Caco-2 (cell line): Measurements from ENCODE around the gene SH3D19. TPM values are rescaled to one million over a fixed set of nuclear protein-coding genes. Genes with fewer than 3 reads are reported as not detected.

ENCODE experiments used
- BruUV-seq: library from RNA; stranded (reverse); fragments of 400-500 nt; replicated peaks from 2 replicates; lab custom pipeline; 2021; lab: Mats Ljungman, UMichigan
- CTCF ChIA-PET: fragments of 300-600 bp; sonication (Branson Sonifier 250); formaldehyde crosslinking; loops from one replicate; lab custom pipeline; 2022; ENCODE audit warnings: antibody characterized with exemption; lab: Charles Lee
- POLR2A ChIA-PET: fragments of 300-600 bp; sonication (Branson Sonifier 250); formaldehyde crosslinking; loops from one replicate; lab custom pipeline; 2022; ENCODE audit warnings: antibody characterized with exemption; lab: Charles Lee
- DNase-seq, 2 experiments: peaks; one replicate each; pipeline versions ENCODE4 v3.0.0 to v3.0.0-alpha.2; 2020 to 2022
- H3K27me3 ChIP-seq: replicated peaks from 2 replicates; pipeline ENCODE4 v1.6.0; 2011; ENCODE audit warnings: low read length; ENCODE audit not compliant: control insufficient read depth, insufficient read depth
- H3K36me3 ChIP-seq: 2 replicates; pipeline ENCODE4 v1.5.1; 2011; ENCODE audit warnings: low read length; ENCODE audit not compliant: control insufficient read depth, insufficient read depth
- H3K4me1 ChIP-seq: fragments of 250-450 bp; sonication (Bioruptor Pico); 2 replicates; pipeline ENCODE4 v1.5.1; 2020; ENCODE audit warnings: mild to moderate bottlenecking
- H3K4me3 ChIP-seq: 2 replicates; pipeline ENCODE4 v1.5.1; 2011; ENCODE audit warnings: low read depth, mild to moderate bottlenecking, control low read depth, low read length
- H3K9me3 ChIP-seq: fragments of 250-450 bp; sonication (Bioruptor Pico); 2 replicates; pipeline ENCODE4 v1.5.1; 2020; ENCODE audit warnings: mild to moderate bottlenecking, moderate library complexity
- H3K27ac Mint-ChIP-seq: one replicate; pipeline ENCODE4 v1.8.0; 2022; ENCODE audit warnings: mixed read lengths; ENCODE audit not compliant: unreplicated experiment
- H3K27me3 Mint-ChIP-seq: one replicate; pipeline ENCODE4 v1.8.0; 2022; ENCODE audit warnings: mixed read lengths; ENCODE audit not compliant: insufficient read depth, unreplicated experiment
- H3K36me3 Mint-ChIP-seq: one replicate; pipeline ENCODE4 v1.8.0; 2022; ENCODE audit warnings: mild to moderate bottlenecking, mixed read lengths; ENCODE audit not compliant: insufficient read depth, unreplicated experiment
- H3K4me1 Mint-ChIP-seq: one replicate; pipeline ENCODE4 v1.8.0; 2022; ENCODE audit warnings: low read depth, mixed read lengths; ENCODE audit not compliant: unreplicated experiment
- H3K4me3 Mint-ChIP-seq: one replicate; pipeline ENCODE4 v1.8.0; 2022; ENCODE audit warnings: mild to moderate bottlenecking, moderate library complexity, mixed read lengths; ENCODE audit not compliant: unreplicated experiment
- H3K9me3 Mint-ChIP-seq: one replicate; pipeline ENCODE4 v1.8.0; 2022; ENCODE audit warnings: mixed read lengths; ENCODE audit not compliant: unreplicated experiment
- CTCF ChIP-seq, 2 experiments: fragments of 200-600 bp in 1 of 2; IDR thresholded peaks; 1 replicate in 1 of 2; 2 replicates in 1 of 2; pipeline versions ENCODE4 v1.5.1 to v1.8.0; 2011 to 2022; ENCODE audit warnings: antibody characterized with exemption in 1 of 2, control low read depth in 1 of 2, inconsistent platforms in 1 of 2, low read depth in 1 of 2, low read length in 1 of 2, mild to moderate bottlenecking in 1 of 2, moderate library complexity in 1 of 2; ENCODE audit not compliant: insufficient read depth in 1 of 2, severe bottlenecking in 1 of 2, unreplicated experiment in 1 of 2
- intact Hi-C: fragments of 100-400 bp; cut with micrococcal nuclease; formaldehyde crosslinking; loops from one replicate; pipeline ENCODE4 v1.10.0; 2022; ENCODE audit not compliant: unreplicated experiment
- total RNA-seq: library from RNA; stranded (reverse); gene quantifications from 2 replicates; pipeline ENCODE4 v1.2.3, GENCODE V29; 2022

Gene SH3D19
- total RNA-seq, 1 experiment from 2014 or later = 57.8 TPM

DNA sequence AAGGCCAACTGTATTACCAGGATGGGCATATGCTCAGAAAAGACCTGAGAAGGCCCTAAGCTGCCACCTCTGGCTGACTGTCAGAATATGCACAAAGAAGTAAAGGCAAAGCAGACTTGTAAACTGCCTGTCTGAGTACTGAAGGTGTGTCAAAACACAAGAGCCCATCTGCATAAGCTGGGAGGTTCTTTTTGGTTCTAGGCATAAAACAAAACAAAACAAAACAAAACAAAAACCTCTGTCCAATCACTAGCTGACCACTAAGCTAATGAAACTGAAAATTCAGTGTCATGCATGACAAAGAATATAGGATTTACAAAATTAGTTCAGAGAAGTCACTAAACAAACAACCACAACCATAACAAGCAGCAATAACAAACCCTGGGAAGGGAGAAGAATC, 20.6 kb downstream of the SH3D19 start:
- ChIA-PET CTCF (interaction anchor here (1.1 to 1.3 kb wide), 2 partner anchors 9 to 28 kb away, joined by 3 to 4 read pairs; partner anchors contain the start of gene PRSS48), POLR2A (interaction anchor here (0.6 to 2.0 kb wide), 2 partner anchors 12 to 20 kb away, joined by 4 to 11 read pairs; partner anchors contain the start of gene SH3D19)
- H3K27ac Mint-ChIP-seq = no peak overlapping the region
- Histone ChIP-seq H3K36me3 (peaks cover 1% of the 10 kb centered on the region; the same call in 1 of the 2 replicates), H3K27me3 (no peaks in the 10 kb centered on the region), H3K9me3 (no peaks in the 10 kb centered on the region), H3K4me3 (no peak overlapping the region), H3K4me1 (0 out of 2 replicates have a peak, but pooled peaks cover 8% of the 10 kb centered on the region)
- no peaks in the 10 kb centered on the region for H3K27me3 Mint-ChIP-seq
- H3K4me3 Mint-ChIP-seq = no peak overlapping the region
- TF ChIP-seq CTCF (IDR thresholded peaks at IDR 0.05; ENCODE audit: insufficient read depth in 1 of 2, low read depth in 1 of 2, low read length in 1 of 2, severe bottlenecking in 1 of 2, unreplicated experiment in 1 of 2) = no peak
- H3K36me3 Mint-ChIP-seq = peaks cover 27% of the 10 kb centered on the region
- BruUV-seq = no TSS peak
- H3K9me3 Mint-ChIP-seq = no peaks in the 10 kb centered on the region
- no peaks in the 10 kb centered on the region for H3K4me1 Mint-ChIP-seq
- DNase-seq = no peak
- intact Hi-C loops = no loop called here

GRCh38 chr4:151304226-151304625, 21.2 kb downstream of the SH3D19 start:
- CTCF ChIA-PET = interaction anchor here (1.1 to 1.3 kb wide), 2 partner anchors 9 to 28 kb away, joined by 3 to 4 read pairs; partner anchors contain the start of gene PRSS48
- Histone ChIP-seq H3K9me3 (no peaks in the 10 kb centered on the region), H3K27me3 (no peaks in the 10 kb centered on the region), H3K4me1 (0 out of 2 replicates have a peak, but pooled peaks cover 8% of the 10 kb centered on the region), H3K36me3 (peaks cover 1% of the 10 kb centered on the region; the same call in 1 of the 2 replicates), H3K4me3 (no peak overlapping the region)
- Mint-ChIP-seq H3K9me3 (no peaks in the 10 kb centered on the region), H3K27ac (no peak overlapping the region), H3K4me1 (no peaks in the 10 kb centered on the region), H3K27me3 (no peaks in the 10 kb centered on the region), H3K36me3 (peaks cover 22% of the 10 kb centered on the region), H3K4me3 (no peak overlapping the region)
- TF ChIP-seq CTCF (IDR thresholded peaks at IDR 0.05; ENCODE audit: insufficient read depth in 1 of 2, low read depth in 1 of 2, low read length in 1 of 2, severe bottlenecking in 1 of 2, unreplicated experiment in 1 of 2) = no peak
- no peak for DNase-seq
- intact Hi-C loops = no loop called here
- no TSS peak for BruUV-seq
- POLR2A ChIA-PET = interaction anchor here (2.0 kb wide), 1 partner anchor 21 kb away, joined by 11 read pairs; the partner anchor contains the start of gene SH3D19

- CTCF ChIA-PET = no interaction called here
- Histone ChIP-seq H3K4me3 (no peak overlapping the region), H3K9me3 (no peaks in the 10 kb centered on the region), H3K36me3 (no peaks in the 10 kb centered on the region), H3K27me3 (no peaks in the 10 kb centered on the region), H3K4me1 (0 out of 2 replicates have a peak, but pooled peaks cover 8% of the 10 kb centered on the region)
- Mint-ChIP-seq H3K4me1 (peaks cover 6% of the 10 kb centered on the region), H3K9me3 (no peaks in the 10 kb centered on the region), H3K36me3 (peaks cover 20% of the 10 kb centered on the region), H3K4me3 (no peak overlapping the region), H3K27me3 (no peaks in the 10 kb centered on the region), H3K27ac (no peak overlapping the region)
- no peak for DNase-seq
- POLR2A ChIA-PET = interaction anchor here (0.5 to 0.7 kb wide), 2 partner anchors 23 to 132 kb away, joined by 3 to 4 read pairs; partner anchors contain the start of gene SH3D19
- no peak for TF ChIP-seq CTCF (IDR thresholded peaks at IDR 0.05; ENCODE audit: insufficient read depth in 1 of 2, low read depth in 1 of 2, low read length in 1 of 2, severe bottlenecking in 1 of 2, unreplicated experiment in 1 of 2)
- intact Hi-C loops = no loop called here
- BruUV-seq = no TSS peak
Measured at GRCh38 chr4:151302432-151302831, 23.0 kb downstream of the SH3D19 start.
